Aorta (tissue), 5 donors: ENCODE results near the gene CTAGE1. TPM values are rescaled to one million over a fixed set of nuclear protein-coding genes. Genes with fewer than 3 reads are reported as not detected.

Experiments
- ATAC-seq: fragments of 200-7000 bp; cut with Tn5 transposase; one replicate; pipeline ENCODE4 v1.9.1; 2022; ENCODE audit warnings: moderate library complexity; ENCODE audit not compliant: low FRiP score
- DNase-seq, 2 donors: peaks; one replicate each; pipeline ENCODE4 v3.0.0-alpha.2; 2020
- H3K27ac ChIP-seq, 2 donors: one replicate each; pipeline ENCODE4 v1.5.1; 2013; ENCODE audit warnings: low read length in 2 of 2, mild to moderate bottlenecking in 2 of 2, moderate library complexity in 2 of 2, control low read depth in 1 of 2, inconsistent platforms in 1 of 2, low read depth in 1 of 2
- H3K27me3 ChIP-seq, 2 donors: one replicate each; pipeline ENCODE4 v1.6.1; 2013; ENCODE audit warnings: control low read depth in 1 of 2, low read length in 1 of 2, mild to moderate bottlenecking in 1 of 2, moderate library complexity in 1 of 2; ENCODE audit not compliant: insufficient read depth in 2 of 2, control insufficient read depth in 1 of 2
- H3K36me3 ChIP-seq, 2 donors: one replicate each; pipeline ENCODE4 v1.6.1; 2013; ENCODE audit warnings: control low read depth in 1 of 2, low read length in 1 of 2, mild to moderate bottlenecking in 1 of 2; ENCODE audit not compliant: insufficient read depth in 2 of 2, control insufficient read depth in 1 of 2
- H3K4me1 ChIP-seq, 2 donors: one replicate each; pipeline ENCODE4 v1.6.1; 2013; ENCODE audit warnings: low read length in 2 of 2, control low read depth in 1 of 2, mild to moderate bottlenecking in 1 of 2, moderate library complexity in 1 of 2; ENCODE audit not compliant: insufficient read depth in 2 of 2, control insufficient read depth in 1 of 2
- H3K4me3 ChIP-seq, 2 donors: one replicate each; pipeline ENCODE4 v1.5.1; 2013; ENCODE audit warnings: low read length in 2 of 2, control low read depth in 1 of 2, mild to moderate bottlenecking in 1 of 2
- H3K9me3 ChIP-seq: one replicate; pipeline ENCODE4 v1.6.1; 2013; ENCODE audit warnings: mild to moderate bottlenecking, low read length; ENCODE audit not compliant: control insufficient read depth
- WGBS, 2 donors: extraction: QIAGEN DNeasy Blood & Tissue Kit; methylation state at CpG; one replicate each; pipeline ENCODE4 v1.1.7; 2013; 5-methylcytosine and 5-hydroxymethylcytosine counted together
- intact Hi-C, 2 donors: fragments of 100-400 bp; cut with DNase I; formaldehyde crosslinking; loops; one replicate each; pipeline versions ENCODE4 v1.14.2 to v1.15.0; 2022
- polyA plus RNA-seq, 2 donors: library from polyadenylated mRNA; stranded (reverse); fragments of 200-250 nt; gene quantifications; one replicate each; pipeline ENCODE4 v1.2.3, GENCODE V29; 2013
- total RNA-seq, 2 donors: library from RNA; stranded (reverse); fragmentation: NEBNext Ultra II Directional; extraction: Animal tissue kit (Norgen Biotek cat#: 25700); gene quantifications; one replicate each; pipeline ENCODE4 v1.2.1, GENCODE V29; 2021
- donor health status: healthy with polysubstance abuse.
- donor health status: Bipolar disorder and iron deficiency.
- donor health status: DM: no; HTN: no; CAD: no.
- donor health status: DM: no; HTN: no; CAD: no.
- donor health status: DM: yes; HTN: yes; CAD: no.

The CTAGE1 gene
- total and polyA plus RNA-seq, 4 donors = not detected

- H3K27ac ChIP-seq = no peak overlapping the region
- H3K9me3 ChIP-seq = no peaks in the 10 kb centered on the region
- no peak overlapping the region for H3K4me3 ChIP-seq
- peaks cover 0 to 2% of the 10 kb centered on the region in 2 donors for H3K36me3 ChIP-seq
- no peak for ATAC-seq
- no peaks in the 10 kb centered on the region for H3K4me1 ChIP-seq
- no peak for DNase-seq
- intact Hi-C loops = no loop called here
- H3K27me3 ChIP-seq = no peaks in the 10 kb centered on the region
These were observed 50.4 kb downstream of the CTAGE1 start for GRCh38 chr18:22367303-22367702.

DNA sequence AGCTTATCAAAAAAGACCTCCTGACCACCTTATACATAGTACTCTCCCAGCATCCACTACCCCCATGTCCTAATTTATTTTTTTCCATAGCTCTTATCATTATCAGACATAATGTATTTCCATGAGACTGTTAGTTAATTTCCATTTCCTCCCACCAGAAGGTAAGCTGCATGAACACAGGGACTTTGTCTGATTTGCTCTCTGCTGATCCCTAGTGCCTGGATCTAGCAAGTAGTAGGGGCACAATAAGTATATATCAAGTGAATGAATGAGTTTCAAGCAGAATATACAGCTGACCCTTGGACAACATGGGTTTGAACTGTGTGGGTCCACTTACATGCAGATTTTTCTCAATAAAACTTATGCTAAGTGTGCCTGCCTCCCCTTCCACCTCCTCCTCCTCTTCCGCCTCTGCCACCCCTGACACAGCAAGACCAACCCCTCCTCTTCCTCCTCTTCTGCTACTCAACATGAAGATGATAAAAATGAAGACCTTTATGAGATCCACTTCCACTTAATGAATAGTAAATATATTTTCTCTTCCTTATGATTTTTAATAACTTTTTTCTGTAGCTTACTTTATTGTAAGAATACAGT is 53.8 kb downstream of the CTAGE1 start:
- no peak overlapping the region for H3K4me3 ChIP-seq
- ATAC-seq (no peak), DNase-seq (no peak)
- intact Hi-C loops = no loop called here
- 93 to 96% methylated on average over 1 of the region's 1 CpG for WGBS, 2 donors
- no peaks in the 10 kb centered on the region for H3K9me3 ChIP-seq
- H3K27me3 ChIP-seq = no peaks in the 10 kb centered on the region
- no peaks in the 10 kb centered on the region for H3K36me3 ChIP-seq
- H3K27ac ChIP-seq = no peak overlapping the region
- no peaks in the 10 kb centered on the region for H3K4me1 ChIP-seq

Other genes starting within 250 kb of the CTAGE1 start
- gene GATA6, start 248.3 kb downstream of the CTAGE1 start, total RNA-seq = 10 to 100 TPM; 28.7 to 41.5 TPM
- gene GATA6, start 248.3 kb downstream of the CTAGE1 start, polyA plus RNA-seq = 10 to 100 TPM; 16.0 to 32.8 TPM